ENCODE data around the gene AUH. TPM values are rescaled to one million over a fixed set of nuclear protein-coding genes. Genes with fewer than 3 reads are reported as not detected.

The AUH gene
- total RNA-seq, 4 donors from 2014 or later: 23.5 to 50.7 (median 39.9) TPM

DNA sequence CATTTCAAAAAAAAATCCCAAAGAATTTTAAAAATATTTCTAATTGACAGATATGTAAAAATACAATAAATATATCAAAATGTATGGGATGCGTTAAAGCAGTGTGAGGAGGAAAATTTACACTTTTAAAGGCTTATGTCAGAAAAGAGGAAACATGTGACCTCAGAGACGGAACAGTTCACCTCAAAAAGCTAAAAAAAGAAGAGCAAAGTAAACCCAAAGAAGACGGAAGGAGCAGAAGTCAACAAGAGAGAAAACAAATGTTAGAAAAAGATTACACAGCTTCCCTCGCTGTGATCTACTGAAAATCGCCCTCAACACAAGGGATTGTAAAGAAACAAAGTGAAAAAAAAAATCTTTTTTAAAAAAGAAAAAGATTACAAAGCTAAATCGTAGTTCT, 186.9 kb downstream of the AUH start:
- TF ChIP-seq, protein P1, sequence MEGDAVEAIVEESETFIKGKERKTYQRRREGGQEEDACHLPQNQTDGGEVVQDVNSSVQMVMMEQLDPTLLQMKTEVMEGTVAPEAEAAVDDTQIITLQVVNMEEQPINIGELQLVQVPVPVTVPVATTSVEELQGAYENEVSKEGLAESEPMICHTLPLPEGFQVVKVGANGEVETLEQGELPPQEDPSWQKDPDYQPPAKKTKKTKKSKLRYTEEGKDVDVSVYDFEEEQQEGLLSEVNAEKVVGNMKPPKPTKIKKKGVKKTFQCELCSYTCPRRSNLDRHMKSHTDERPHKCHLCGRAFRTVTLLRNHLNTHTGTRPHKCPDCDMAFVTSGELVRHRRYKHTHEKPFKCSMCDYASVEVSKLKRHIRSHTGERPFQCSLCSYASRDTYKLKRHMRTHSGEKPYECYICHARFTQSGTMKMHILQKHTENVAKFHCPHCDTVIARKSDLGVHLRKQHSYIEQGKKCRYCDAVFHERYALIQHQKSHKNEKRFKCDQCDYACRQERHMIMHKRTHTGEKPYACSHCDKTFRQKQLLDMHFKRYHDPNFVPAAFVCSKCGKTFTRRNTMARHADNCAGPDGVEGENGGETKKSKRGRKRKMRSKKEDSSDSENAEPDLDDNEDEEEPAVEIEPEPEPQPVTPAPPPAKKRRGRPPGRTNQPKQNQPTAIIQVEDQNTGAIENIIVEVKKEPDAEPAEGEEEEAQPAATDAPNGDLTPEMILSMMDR (IDR thresholded peaks at IDR 0.05; ENCODE audit: low read depth): no peak

DNA sequence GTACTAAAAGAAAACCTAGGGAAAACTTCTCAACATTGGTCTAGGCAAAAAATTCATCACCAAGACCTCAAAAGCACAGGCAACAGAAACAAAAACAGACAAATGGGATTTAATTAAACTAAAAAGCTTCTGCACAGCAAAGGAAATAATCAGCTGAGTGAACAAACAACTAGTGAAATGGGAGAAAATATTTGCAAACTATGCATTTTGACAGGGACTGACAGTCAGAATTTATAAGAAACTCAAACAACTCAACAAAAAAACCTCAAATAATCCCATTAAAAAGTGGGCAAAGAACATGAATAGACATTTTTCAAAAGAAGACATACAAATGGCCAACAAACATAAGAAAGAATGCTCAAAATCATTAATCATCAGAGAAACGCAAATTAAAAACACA, 189.4 kb downstream of the AUH start:
- TF ChIP-seq, protein P1 (IDR thresholded peaks at IDR 0.05; ENCODE audit: low read depth): no peak

DNA sequence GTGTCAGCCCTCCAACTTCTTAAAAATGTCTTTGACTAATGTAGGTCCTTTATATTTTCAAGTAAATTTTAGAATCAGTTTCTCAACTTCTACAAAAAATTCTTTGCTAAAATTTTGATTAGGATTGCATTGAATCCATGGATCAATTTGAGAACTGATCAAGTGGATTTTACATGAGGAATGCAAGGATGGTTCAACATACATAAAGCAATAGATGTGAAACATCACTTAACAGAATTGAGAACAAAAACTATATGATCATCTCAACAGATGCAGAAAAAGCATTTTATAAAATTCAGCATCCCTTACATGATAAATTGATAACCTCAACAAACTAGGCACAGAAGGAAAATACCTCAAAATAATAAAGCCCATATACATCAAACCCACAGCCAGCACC, 190.8 kb downstream of the AUH start:
- TF ChIP-seq, protein P1 (IDR thresholded peaks at IDR 0.05; ENCODE audit: low read depth): no peak

DNA sequence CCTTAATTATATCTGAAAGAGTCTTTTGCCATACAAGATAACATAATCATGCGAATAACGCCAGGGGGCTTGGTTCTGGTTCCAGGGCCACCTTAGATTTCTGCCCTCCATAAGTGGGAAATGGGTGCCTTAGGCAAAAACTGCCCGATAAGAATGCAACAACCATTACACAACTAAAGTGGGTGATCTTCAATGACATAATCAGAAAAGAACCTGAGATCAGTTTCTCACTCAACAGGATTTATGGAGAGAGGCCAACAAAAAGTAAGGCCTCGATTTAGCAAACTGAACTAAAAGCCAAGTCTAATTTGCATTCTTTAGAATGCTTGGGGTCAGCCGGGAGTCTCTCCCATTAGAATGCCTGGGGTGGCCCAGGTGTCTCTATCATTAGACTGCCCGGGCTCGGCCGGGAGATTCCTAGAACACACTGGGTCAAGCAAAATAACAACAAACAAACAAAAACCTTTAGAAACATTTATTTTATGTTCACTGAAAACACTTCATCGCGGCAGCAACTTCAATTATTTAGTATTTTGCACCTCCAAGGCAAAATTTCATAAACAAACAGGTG, 194.8 kb downstream of the AUH start:
- TF ChIP-seq, protein P1 (IDR thresholded peaks at IDR 0.05; ENCODE audit: low read depth): no peak

DNA sequence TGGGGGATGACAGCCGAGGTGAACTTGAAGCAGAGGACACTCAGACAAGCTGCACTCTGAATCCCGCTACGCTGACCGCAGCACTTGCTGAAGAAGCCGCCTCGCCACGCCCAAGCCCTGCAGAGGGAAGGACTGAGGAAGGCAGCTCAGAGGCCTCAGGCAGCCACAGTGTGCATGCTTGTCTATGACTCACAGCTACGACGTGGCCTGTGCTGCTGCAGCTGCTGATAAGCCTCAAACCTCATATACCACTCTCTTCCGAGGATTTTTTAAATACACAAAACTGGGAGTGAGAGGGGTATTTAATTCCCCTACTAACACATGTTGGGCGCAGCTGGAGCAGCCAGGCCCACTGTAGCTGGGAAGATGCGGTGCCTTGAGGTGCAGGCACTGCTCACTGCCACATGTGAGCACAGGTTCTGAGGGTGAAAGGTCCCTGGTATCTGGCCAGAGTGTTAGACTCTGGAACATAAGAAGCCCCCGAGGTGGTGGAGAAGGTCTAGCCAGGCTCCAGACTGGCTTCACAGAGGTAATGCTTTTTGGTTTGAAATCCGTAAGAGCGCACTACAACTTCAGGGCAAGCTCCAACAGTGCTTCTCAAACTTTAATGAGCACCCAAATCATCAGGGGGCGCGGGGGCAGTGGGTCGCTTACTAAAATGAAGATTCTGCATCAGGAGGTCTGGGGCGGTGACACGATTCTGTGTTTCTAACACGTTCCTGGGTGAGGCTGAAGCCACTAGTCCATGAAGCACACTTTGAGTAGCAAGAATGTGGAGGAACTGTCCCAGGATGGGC, 196.8 kb downstream of the AUH start:
- TF ChIP-seq, protein P1 (IDR thresholded peaks at IDR 0.05; ENCODE audit: low read depth): no peak

Other genes starting within 250 kb of the AUH start
- gene NFIL3, start 61.9 kb upstream of the AUH start, total RNA-seq: 100 to 1,000 TPM in 1 of 4 donors, 10 to 100 TPM in 3; 45.2 to 146 (median 83.9) TPM

Measured in subcutaneous adipose tissue (tissue), 4 donors.